ENCODE data around the gene PDE4B. TPM values are rescaled to one million over a fixed set of nuclear protein-coding genes. Genes with fewer than 3 reads are reported as not detected.

The PDE4B gene
- total RNA-seq, 4 donors from 2014 or later, result 5.5 to 13.6 (median 9.3) TPM

- WGBS, 2 donors, result 81 to 86% methylated on average over 4 of the region's 4 CpGs
- no peak for DNase-seq (ENCODE audit: low spot score in 2 of 2)
- intact Hi-C loops (cut with DNase I; ENCODE audit: low total_unique reads), result no loop called here
- no peak overlapping the region for H3K4me3 ChIP-seq (ENCODE audit: low read depth, poor library complexity, severe bottlenecking)
- TF ChIP-seq CTCF (IDR thresholded peaks at IDR 0.05), result no peak
- no peak for TF ChIP-seq POLR2A (IDR thresholded peaks at IDR 0.05)
Measured at GRCh38 chr1:66370462-66370971, 577.8 kb downstream of the PDE4B start.

DNA sequence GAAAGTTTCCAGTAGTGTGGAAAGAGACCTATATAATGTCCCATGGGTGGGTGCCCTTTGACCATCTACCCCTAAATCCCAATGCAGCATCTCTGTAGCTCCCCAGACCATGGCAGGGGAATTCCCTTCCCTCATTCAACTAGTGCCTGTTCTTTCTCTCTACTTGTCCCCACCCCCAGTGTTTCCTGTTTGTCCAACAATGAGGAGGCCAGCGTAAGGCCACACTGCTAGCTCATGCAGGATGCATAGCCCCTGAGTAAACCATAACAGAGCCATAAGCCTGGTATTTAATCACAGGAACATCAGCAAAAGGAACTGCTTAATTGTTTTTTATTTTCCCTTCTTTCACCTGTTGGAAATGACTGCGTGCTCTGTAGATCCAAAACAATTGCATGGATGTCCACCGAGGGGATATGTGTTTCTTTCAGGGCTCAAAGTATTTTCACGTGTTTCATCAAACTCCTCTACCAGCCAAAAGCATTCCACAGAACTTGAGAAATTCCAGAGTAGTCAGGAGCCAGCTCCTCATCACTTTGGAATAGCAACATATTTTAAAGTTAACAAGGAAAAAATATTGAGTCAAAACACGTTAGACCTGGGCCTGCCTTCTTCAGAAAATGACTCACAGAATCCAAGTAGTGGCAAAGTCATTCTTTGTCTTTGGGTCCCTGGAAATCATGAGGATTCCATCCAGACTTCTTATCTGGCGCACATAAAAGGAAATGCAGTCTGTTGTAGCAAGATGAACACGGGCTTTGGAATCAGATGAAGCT lies 578.7 kb downstream of the PDE4B start:
- TF ChIP-seq CTCF (IDR thresholded peaks at IDR 0.05) (no peak), POLR2A (IDR thresholded peaks at IDR 0.05) (no peak)
- no peak overlapping the region for H3K4me3 ChIP-seq (ENCODE audit: low read depth, poor library complexity, severe bottlenecking)
- DNase-seq (ENCODE audit: low spot score in 2 of 2), result no peak
- WGBS, 2 donors, result 42 to 47% methylated on average over 7 of the region's 7 CpGs
- intact Hi-C loops (cut with DNase I; ENCODE audit: low total_unique reads), result no loop called here

- no peak overlapping the region for H3K4me3 ChIP-seq (ENCODE audit: low read depth, poor library complexity, severe bottlenecking)
- TF ChIP-seq CTCF (IDR thresholded peaks at IDR 0.05), result no peak
- TF ChIP-seq POLR2A (IDR thresholded peaks at IDR 0.05), result no peak
- DNase-seq (ENCODE audit: low spot score in 2 of 2), result no peak
- intact Hi-C loops (cut with DNase I; ENCODE audit: low total_unique reads), result no loop called here
- 85 to 90% methylated on average over 6 of the region's 6 CpGs for WGBS, 2 donors
Measured at GRCh38 chr1:66372522-66373101, 579.9 kb downstream of the PDE4B start.

- WGBS, 2 donors, result 76 to 83% methylated on average over 4 of the region's 4 CpGs
Measured at GRCh38 chr1:66373157-66373591, 580.5 kb downstream of the PDE4B start.

DNA sequence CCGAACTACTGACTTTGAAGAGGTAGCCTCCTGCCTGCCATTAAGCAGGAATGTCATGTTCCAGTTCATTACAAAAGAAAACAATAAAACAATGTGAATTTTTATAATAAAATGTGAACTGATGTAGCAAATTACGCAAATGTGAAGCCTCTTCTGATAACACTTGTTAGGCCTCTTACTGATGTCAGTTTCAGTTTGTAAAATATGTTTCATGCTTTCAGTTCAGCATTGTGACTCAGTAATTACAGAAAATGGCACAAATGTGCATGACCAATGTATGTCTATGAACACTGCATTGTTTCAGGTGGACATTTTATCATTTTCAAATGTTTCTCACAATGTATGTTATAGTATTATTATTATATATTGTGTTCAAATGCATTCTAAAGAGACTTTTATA lies 581.5 kb downstream of the PDE4B start:
- no peak for TF ChIP-seq POLR2A (IDR thresholded peaks at IDR 0.05)
- TF ChIP-seq CTCF (IDR thresholded peaks at IDR 0.05), result no peak
- no peak for DNase-seq (ENCODE audit: low spot score in 2 of 2)
- intact Hi-C loops (cut with DNase I; ENCODE audit: low total_unique reads), result no loop called here
- whole genome bisulfite sequencing, 2 donors, result 83 to 89% methylated on average over 2 of the region's 2 CpGs
- H3K4me3 ChIP-seq (ENCODE audit: low read depth, poor library complexity, severe bottlenecking), result no peak overlapping the region

More at GRCh38 chr1:66373157-66373591, 580.5 kb downstream of the PDE4B start:
- TF ChIP-seq CTCF (IDR thresholded peaks at IDR 0.05) (no peak), POLR2A (IDR thresholded peaks at IDR 0.05) (no peak)
- no peak for DNase-seq (ENCODE audit: low spot score in 2 of 2)
- H3K4me3 ChIP-seq (ENCODE audit: low read depth, poor library complexity, severe bottlenecking), result no peak overlapping the region
- intact Hi-C loops (cut with DNase I; ENCODE audit: low total_unique reads), result no loop called here

All from lower leg skin (tissue), 4 donors.